ENCODE measurements around the gene GPX3. TPM values are rescaled to one million over a fixed set of nuclear protein-coding genes. Genes with fewer than 3 reads are reported as not detected.

The GPX3 gene
- total RNA-seq, 1 donor from 2014 or later: 32.5 TPM

DNA sequence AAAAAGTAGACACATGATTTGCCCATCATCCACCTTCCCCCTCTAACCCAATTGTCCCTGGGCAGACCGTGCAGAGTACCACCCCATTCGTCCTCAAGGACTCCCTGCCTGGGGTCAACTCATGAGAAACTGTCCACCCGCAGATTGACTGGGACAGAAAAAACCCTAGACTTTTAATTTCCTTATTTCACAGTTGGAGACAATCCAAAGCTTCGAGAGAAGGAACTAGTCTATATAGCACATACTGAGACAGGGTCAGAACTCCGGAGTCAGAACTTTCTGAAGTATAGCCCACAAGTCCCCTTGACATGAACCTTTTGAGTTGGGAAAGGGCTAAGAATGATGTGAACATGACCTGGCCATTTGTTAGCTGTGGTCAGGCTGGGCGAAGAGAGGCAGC is 7.5 kb upstream of the GPX3 start:
- H3K36me3 Mint-ChIP-seq (ENCODE audit: low read depth, unreplicated experiment): no peaks in the 10 kb centered on the region
- no peak overlapping the region for H3K4me3 Mint-ChIP-seq (ENCODE audit: unreplicated experiment)
- no peak overlapping the region for H3K27ac Mint-ChIP-seq (ENCODE audit: unreplicated experiment)
- H3K27me3 Mint-ChIP-seq (ENCODE audit: unreplicated experiment): peaks cover 3% of the 10 kb centered on the region
- no peaks in the 10 kb centered on the region for H3K9me3 Mint-ChIP-seq (ENCODE audit: unreplicated experiment)
- no peaks in the 10 kb centered on the region for H3K4me1 Mint-ChIP-seq (ENCODE audit: unreplicated experiment)
- TF ChIP-seq, protein P1, sequence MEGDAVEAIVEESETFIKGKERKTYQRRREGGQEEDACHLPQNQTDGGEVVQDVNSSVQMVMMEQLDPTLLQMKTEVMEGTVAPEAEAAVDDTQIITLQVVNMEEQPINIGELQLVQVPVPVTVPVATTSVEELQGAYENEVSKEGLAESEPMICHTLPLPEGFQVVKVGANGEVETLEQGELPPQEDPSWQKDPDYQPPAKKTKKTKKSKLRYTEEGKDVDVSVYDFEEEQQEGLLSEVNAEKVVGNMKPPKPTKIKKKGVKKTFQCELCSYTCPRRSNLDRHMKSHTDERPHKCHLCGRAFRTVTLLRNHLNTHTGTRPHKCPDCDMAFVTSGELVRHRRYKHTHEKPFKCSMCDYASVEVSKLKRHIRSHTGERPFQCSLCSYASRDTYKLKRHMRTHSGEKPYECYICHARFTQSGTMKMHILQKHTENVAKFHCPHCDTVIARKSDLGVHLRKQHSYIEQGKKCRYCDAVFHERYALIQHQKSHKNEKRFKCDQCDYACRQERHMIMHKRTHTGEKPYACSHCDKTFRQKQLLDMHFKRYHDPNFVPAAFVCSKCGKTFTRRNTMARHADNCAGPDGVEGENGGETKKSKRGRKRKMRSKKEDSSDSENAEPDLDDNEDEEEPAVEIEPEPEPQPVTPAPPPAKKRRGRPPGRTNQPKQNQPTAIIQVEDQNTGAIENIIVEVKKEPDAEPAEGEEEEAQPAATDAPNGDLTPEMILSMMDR (IDR thresholded peaks at IDR 0.05; ENCODE audit: unreplicated experiment): no peak
- DNase-seq (ENCODE audit: low spot score): no peak

DNA sequence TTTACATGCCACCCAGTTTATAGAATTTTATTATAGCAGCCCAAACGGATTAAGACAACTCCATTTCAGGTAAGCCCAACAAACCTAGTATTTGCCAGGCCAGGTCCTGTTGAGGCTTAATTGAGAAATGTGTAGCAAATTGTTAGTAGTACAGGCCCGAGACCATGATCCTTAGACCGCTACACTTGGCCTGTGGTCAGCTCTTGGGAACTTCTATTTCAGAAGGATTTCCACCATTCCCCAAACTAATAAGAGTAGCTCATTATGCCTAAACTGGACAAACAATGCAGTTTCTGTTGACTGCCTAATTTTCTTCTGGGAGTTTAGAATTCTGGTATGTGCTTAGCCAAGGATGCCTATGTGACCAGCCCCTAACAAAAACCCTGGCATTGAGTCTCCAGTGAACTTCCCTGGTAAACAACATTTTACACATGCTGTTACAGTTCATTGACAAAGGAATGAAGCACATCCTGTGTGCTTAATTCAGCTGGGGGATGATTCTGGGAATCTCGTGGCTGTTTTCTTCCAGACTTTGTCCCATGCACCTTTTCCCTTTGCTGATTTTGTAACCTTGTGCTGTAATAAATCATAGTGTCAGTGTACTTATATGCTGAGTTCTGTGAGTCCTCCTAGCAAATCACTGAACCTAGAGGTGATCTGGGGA is 5.6 kb upstream of the GPX3 start:
- no peak for DNase-seq (ENCODE audit: low spot score)
- Mint-ChIP-seq H3K4me1 (ENCODE audit: unreplicated experiment) (no peaks in the 10 kb centered on the region), H3K36me3 (ENCODE audit: low read depth, unreplicated experiment) (no peaks in the 10 kb centered on the region), H3K9me3 (ENCODE audit: unreplicated experiment) (no peaks in the 10 kb centered on the region), H3K27ac (ENCODE audit: unreplicated experiment) (no peak overlapping the region), H3K27me3 (ENCODE audit: unreplicated experiment) (peaks cover 3% of the 10 kb centered on the region), H3K4me3 (ENCODE audit: unreplicated experiment) (no peak overlapping the region)
- TF ChIP-seq, protein P1 (IDR thresholded peaks at IDR 0.05; ENCODE audit: unreplicated experiment): no peak

- Mint-ChIP-seq H3K4me1 (ENCODE audit: unreplicated experiment) (peaks cover 3% of the 10 kb centered on the region), H3K9me3 (ENCODE audit: unreplicated experiment) (no peaks in the 10 kb centered on the region), H3K36me3 (ENCODE audit: low read depth, unreplicated experiment) (no peaks in the 10 kb centered on the region), H3K27ac (ENCODE audit: unreplicated experiment) (no peak overlapping the region), H3K27me3 (ENCODE audit: unreplicated experiment) (peaks cover 3% of the 10 kb centered on the region), H3K4me3 (ENCODE audit: unreplicated experiment) (no peak overlapping the region)
- no peak for DNase-seq (ENCODE audit: low spot score)
- TF ChIP-seq, protein P1 (IDR thresholded peaks at IDR 0.05; ENCODE audit: unreplicated experiment): no peak
Measured at GRCh38 chr5:151015974-151016587, 4.3 kb upstream of the GPX3 start.

DNA sequence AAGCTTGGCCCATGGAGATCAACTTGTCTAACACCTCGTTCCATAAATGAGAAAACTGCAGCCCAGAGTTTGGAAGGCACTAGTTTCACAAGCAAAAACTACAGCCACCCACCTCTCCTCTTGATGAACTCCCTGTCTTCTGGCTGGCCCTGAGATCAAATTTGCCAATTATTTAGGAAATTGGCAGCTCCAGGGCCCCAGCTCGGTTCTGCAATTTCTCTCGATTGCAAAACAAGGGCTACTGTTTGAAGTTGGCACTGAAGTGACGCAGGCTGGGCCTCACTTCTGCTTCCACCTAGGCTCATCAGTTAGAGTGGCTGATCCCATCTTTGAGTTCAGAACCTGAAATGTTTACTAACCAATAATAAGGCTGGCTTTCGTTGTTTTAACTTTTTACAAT is 3.7 kb upstream of the GPX3 start:
- Mint-ChIP-seq H3K4me3 (ENCODE audit: unreplicated experiment) (no peak overlapping the region), H3K9me3 (ENCODE audit: unreplicated experiment) (no peaks in the 10 kb centered on the region), H3K36me3 (ENCODE audit: low read depth, unreplicated experiment) (no peaks in the 10 kb centered on the region), H3K4me1 (ENCODE audit: unreplicated experiment) (peaks cover 4% of the 10 kb centered on the region), H3K27me3 (ENCODE audit: unreplicated experiment) (peaks cover 3% of the 10 kb centered on the region), H3K27ac (ENCODE audit: unreplicated experiment) (no peak overlapping the region)
- DNase-seq (ENCODE audit: low spot score): no peak
- TF ChIP-seq, protein P1 (IDR thresholded peaks at IDR 0.05; ENCODE audit: unreplicated experiment): no peak

DNA sequence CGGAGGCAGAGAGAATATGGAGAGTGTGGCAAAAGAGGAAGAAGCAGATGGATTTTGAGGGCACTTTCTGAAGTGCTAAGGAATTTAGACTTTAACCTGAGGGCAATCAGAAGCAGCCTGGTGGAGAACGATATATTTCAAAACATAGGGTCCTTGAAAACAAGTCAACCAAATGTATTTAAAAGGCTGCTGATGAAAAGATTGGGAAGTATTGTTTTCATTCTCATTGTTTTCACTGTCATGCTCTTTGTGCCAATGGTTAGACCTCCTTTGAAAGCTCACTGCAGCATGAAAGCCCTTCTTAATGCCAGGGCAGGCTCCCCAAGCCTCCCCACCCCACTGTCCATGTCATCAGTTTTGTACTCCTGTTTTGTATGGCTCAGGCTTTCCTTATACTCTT is 2.5 kb upstream of the GPX3 start:
- no peaks in the 10 kb centered on the region for H3K36me3 Mint-ChIP-seq (ENCODE audit: low read depth, unreplicated experiment)
- H3K27me3 Mint-ChIP-seq (ENCODE audit: unreplicated experiment): peaks cover 7% of the 10 kb centered on the region

More for the DNA sequence above, 2.5 kb upstream of the GPX3 start:
- peaks cover 4% of the 10 kb centered on the region for H3K4me1 Mint-ChIP-seq (ENCODE audit: unreplicated experiment)
- H3K27ac Mint-ChIP-seq (ENCODE audit: unreplicated experiment): no peak overlapping the region
- TF ChIP-seq, protein P1 (IDR thresholded peaks at IDR 0.05; ENCODE audit: unreplicated experiment): no peak
- DNase-seq (ENCODE audit: low spot score): no peak
- no peaks in the 10 kb centered on the region for H3K9me3 Mint-ChIP-seq (ENCODE audit: unreplicated experiment)
- no peak overlapping the region for H3K4me3 Mint-ChIP-seq (ENCODE audit: unreplicated experiment)

All from endothelial cell (in vitro differentiated cells).